Subcutaneous adipose tissue (tissue), 4 donors: ENCODE data around the gene OR7C1. TPM values are rescaled to one million over a fixed set of nuclear protein-coding genes. Genes with fewer than 3 reads are reported as not detected.
"Not testable (repeated sequence)": the region's sequence is repeated elsewhere in the genome, so short reads cannot be mapped to it uniquely, and the experiment has no call there.

Experiments used
- CTCF ChIP-seq: fragments of 450-650 bp; IDR thresholded peaks from one replicate; pipeline ENCODE4 v1.5.1; 2016; ENCODE audit warnings: low read depth, mild to moderate bottlenecking, control low read depth, antibody characterized with exemption, moderate library complexity
- total RNA-seq, 4 donors: library from RNA; depleted of rRNA; stranded (reverse); fragments of >200 nt; gene quantifications; one replicate each; pipeline ENCODE4 v1.1.0, GENCODE V29; 2016

Gene OR7C1
- total RNA-seq, 4 donors from 2014 or later = not detected

GRCh38 chr19:14779151-14779550 lies 55.8 kb downstream of the OR7C1 start:
- no peak for TF ChIP-seq CTCF

GRCh38 chr19:14778110-14778845 lies 56.7 kb downstream of the OR7C1 start, which contains the start of gene ADGRE2:
Gene ADGRE2 (minus strand): TSS chr19:14778560. CDS start chr19:14776756, 1,804 bp downstream.
- not testable (repeated sequence) for TF ChIP-seq CTCF

GRCh38 chr19:14775869-14776586 lies 59.0 kb downstream of the OR7C1 start:
- TF ChIP-seq CTCF = no peak

GRCh38 chr19:14774373-14774772 lies 60.6 kb downstream of the OR7C1 start:
- TF ChIP-seq CTCF = no peak

- no peak for TF ChIP-seq CTCF
Measured at GRCh38 chr19:14772995-14773394, 62.0 kb downstream of the OR7C1 start.

- no peak for TF ChIP-seq CTCF
Measured at GRCh38 chr19:14772467-14772866, 62.5 kb downstream of the OR7C1 start.
